Measurements from ENCODE around the gene MAML2.

DNA sequence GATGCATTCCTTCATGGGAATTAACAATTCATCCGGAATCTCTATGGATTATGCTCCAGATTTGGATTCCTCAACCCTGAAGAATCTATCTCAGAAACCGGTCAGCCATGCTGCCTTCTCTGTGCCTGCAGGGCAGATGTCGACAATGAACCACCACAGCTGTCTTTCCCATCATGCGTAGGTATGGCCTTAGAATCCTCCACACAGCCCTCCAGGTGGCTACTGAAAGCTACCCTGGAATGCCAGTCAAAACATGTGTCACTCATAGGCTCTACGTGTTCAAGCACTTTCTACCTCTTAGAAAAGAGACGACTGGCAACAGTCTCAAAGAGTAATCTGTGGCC lies 19.4 kb downstream of the MAML2 start:
- no peak for TF ChIP-seq SIN3A (IDR thresholded peaks at IDR 0.05; ENCODE audit: borderline replicate concordance, insufficient read depth, low read depth, low read length)
- TF ChIP-seq, protein P1, sequence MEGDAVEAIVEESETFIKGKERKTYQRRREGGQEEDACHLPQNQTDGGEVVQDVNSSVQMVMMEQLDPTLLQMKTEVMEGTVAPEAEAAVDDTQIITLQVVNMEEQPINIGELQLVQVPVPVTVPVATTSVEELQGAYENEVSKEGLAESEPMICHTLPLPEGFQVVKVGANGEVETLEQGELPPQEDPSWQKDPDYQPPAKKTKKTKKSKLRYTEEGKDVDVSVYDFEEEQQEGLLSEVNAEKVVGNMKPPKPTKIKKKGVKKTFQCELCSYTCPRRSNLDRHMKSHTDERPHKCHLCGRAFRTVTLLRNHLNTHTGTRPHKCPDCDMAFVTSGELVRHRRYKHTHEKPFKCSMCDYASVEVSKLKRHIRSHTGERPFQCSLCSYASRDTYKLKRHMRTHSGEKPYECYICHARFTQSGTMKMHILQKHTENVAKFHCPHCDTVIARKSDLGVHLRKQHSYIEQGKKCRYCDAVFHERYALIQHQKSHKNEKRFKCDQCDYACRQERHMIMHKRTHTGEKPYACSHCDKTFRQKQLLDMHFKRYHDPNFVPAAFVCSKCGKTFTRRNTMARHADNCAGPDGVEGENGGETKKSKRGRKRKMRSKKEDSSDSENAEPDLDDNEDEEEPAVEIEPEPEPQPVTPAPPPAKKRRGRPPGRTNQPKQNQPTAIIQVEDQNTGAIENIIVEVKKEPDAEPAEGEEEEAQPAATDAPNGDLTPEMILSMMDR (IDR thresholded peaks at IDR 0.05): no peak

Data from Panc1 (cell line).